ENCODE measurements around the gene STX12.

Gene STX12

GRCh38 chr1:27779122-27779521 is 6.1 kb downstream of the STX12 start:
- H3K9me3 ChIP-seq (ENCODE audit: control insufficient read depth, insufficient read depth, low read depth, low read length), result no peaks in the 10 kb centered on the region
- no peaks in the 10 kb centered on the region for H3K4me1 ChIP-seq (ENCODE audit: control insufficient read depth, insufficient read depth, low read length)
- peaks cover 0 to 6% of the 10 kb centered on the region in 2 experiments; a peak in 2 of 3 replicates for H3K36me3 ChIP-seq (ENCODE audit: control insufficient read depth in 2 of 2, insufficient read depth in 1 of 2, low read length in 2 of 2)
- TF ChIP-seq ZNF423 (tag by site-specific recombination; IDR thresholded peaks at IDR 0.05) (no peak), ZNF16 (tag by site-specific recombination; IDR thresholded peaks at IDR 0.05; ENCODE audit: low read depth) (no peak), ZFP69B (tag by site-specific recombination; IDR thresholded peaks at IDR 0.05) (no peak), ZNF621 (tag by site-specific recombination; IDR thresholded peaks at IDR 0.05) (no peak), ZNF18 (tag by site-specific recombination; IDR thresholded peaks at IDR 0.05) (no peak)
- no peak overlapping the region for H3K27ac ChIP-seq (ENCODE audit: extremely low read depth, low read depth, low read length)
- no peak overlapping the region for H3K4me3 ChIP-seq (ENCODE audit: low read depth, low read length)
- CTCF ChIA-PET, result no interaction called here
- POLR2A ChIA-PET, result interaction anchor here (1.0 kb wide), 1 partner anchor 175 kb away, joined by 4 read pairs; the partner anchor contains the start of gene AHDC1

GRCh38 chr1:27782950-27783349 is 9.9 kb downstream of the STX12 start:
- H3K9me3 ChIP-seq (ENCODE audit: control insufficient read depth, insufficient read depth, low read depth, low read length), result no peaks in the 10 kb centered on the region
- CTCF ChIA-PET, result interaction anchor here (0.7 to 1.6 kb wide), 2 partner anchors 10 to 88 kb away, joined by 5 read pairs; partner anchors contain the start of gene STX12
- no peak for TF ChIP-seq ZNF449 (tag by site-specific recombination; IDR thresholded peaks at IDR 0.05)
- TF ChIP-seq ZNF558 (tag by site-specific recombination; IDR thresholded peaks at IDR 0.05), result no peak
- TF ChIP-seq ZNF292 (tag by site-specific recombination; IDR thresholded peaks at IDR 0.05; ENCODE audit: borderline replicate concordance, low read depth), result no peak
- no peak for TF ChIP-seq ZNF404 (tag by site-specific recombination; IDR thresholded peaks at IDR 0.05)
- TF ChIP-seq OSR2 (tag by site-specific recombination; IDR thresholded peaks at IDR 0.05), result no peak
- TF ChIP-seq ZNF16 (tag by site-specific recombination; IDR thresholded peaks at IDR 0.05; ENCODE audit: low read depth), result no peak
- no peak for TF ChIP-seq ZNF596 (tag by site-specific recombination; IDR thresholded peaks at IDR 0.05)
- TF ChIP-seq PRDM10 (tag by site-specific recombination; IDR thresholded peaks at IDR 0.05), result no peak
- no peak for TF ChIP-seq CTCF (tag by site-specific recombination; IDR thresholded peaks at IDR 0.05)
- no peak for TF ChIP-seq ZNF146 (tag by site-specific recombination; IDR thresholded peaks at IDR 0.05)
- no peak for TF ChIP-seq REST (tag by site-specific recombination; IDR thresholded peaks at IDR 0.05)
- no peak for TF ChIP-seq SETDB1 (IDR thresholded peaks at IDR 0.05; ENCODE audit: insufficient read length, low read length)
- TF ChIP-seq ZNF423 (tag by site-specific recombination; IDR thresholded peaks at IDR 0.05), result no peak
- no peak for TF ChIP-seq ZNF184 (tag by site-specific recombination; IDR thresholded peaks at IDR 0.05)
- no peak for TF ChIP-seq ZNF416 (tag by site-specific recombination; IDR thresholded peaks at IDR 0.05)
- no peak for TF ChIP-seq KLF9 (tag by site-specific recombination; IDR thresholded peaks at IDR 0.05; ENCODE audit: low read depth)
- no peak for TF ChIP-seq ZNF791 (tag by site-specific recombination; IDR thresholded peaks at IDR 0.05)
- H3K36me3 ChIP-seq (ENCODE audit: control insufficient read depth in 2 of 2, insufficient read depth in 1 of 2, low read length in 2 of 2), result no peaks in the 10 kb centered on the region
- peaks cover 3% of the 10 kb centered on the region; the same call in 1 of the 2 replicates for H3K4me1 ChIP-seq (ENCODE audit: control insufficient read depth, insufficient read depth, low read length)
- POLR2A ChIA-PET, result interaction anchor here (1.6 kb wide), 1 partner anchor 10 kb away, joined by 7 read pairs; the partner anchor contains the start of gene STX12
- H3K27ac ChIP-seq (ENCODE audit: extremely low read depth, low read depth, low read length), result no peak overlapping the region
- H3K4me3 ChIP-seq (ENCODE audit: low read depth, low read length), result no peak overlapping the region

Data from HEK293 (cell line).